AG10803 (cell line): ENCODE data around the gene CNKSR2.

Source experiments
- DNase-seq: peaks from one replicate; pipeline ENCODE4 v3.0.0; 2010; ENCODE audit warnings: low read depth
- H3K4me3 ChIP-seq: 2 replicates; pipeline ENCODE4 v1.5.1; 2011; ENCODE audit warnings: mild to moderate bottlenecking, low read length, control low read depth
- TF ChIP-seq, protein P1 (sequence below): conservative IDR thresholded peaks from 2 replicates; pipeline ENCODE4 v1.5.1; 2011; ENCODE audit warnings: mild to moderate bottlenecking, low read length, control low read depth, inconsistent platforms

CNKSR2 gene

DNA sequence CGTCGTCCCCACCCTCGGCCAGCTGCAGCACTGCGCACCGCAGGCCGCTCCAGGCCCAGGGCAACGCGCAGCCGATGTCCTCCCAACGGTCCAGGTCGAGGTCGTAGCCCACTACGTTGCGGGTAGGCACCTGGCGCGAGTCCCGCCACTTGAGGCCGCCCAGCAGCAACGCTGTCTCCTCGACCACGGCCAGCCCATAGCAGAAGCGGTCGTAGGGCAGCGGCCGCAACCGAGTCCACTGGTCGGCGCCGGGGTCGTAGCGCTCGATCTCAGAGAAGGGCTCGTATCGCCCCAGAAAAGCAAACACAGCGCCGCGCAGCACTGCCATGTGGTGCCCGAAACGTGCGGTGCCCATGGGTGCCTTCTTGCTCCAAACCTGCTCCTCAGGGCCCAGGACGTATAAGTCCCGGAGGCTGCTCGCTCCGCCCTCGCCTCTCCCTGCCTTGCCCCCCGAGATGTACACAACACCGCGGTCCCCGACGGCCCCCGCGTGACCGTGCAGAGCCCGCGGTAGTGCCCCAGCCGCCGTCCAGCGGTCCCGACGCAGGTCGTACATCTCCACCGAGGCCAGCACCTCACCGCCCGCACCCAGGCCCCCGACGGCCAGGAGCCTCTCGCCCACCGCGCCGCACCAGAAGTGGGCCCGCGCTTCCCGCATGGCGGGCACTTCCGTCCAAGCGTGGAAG lies 281.8 kb downstream of the CNKSR2 start:
- DNase-seq, result no peak
- TF ChIP-seq, protein P1, sequence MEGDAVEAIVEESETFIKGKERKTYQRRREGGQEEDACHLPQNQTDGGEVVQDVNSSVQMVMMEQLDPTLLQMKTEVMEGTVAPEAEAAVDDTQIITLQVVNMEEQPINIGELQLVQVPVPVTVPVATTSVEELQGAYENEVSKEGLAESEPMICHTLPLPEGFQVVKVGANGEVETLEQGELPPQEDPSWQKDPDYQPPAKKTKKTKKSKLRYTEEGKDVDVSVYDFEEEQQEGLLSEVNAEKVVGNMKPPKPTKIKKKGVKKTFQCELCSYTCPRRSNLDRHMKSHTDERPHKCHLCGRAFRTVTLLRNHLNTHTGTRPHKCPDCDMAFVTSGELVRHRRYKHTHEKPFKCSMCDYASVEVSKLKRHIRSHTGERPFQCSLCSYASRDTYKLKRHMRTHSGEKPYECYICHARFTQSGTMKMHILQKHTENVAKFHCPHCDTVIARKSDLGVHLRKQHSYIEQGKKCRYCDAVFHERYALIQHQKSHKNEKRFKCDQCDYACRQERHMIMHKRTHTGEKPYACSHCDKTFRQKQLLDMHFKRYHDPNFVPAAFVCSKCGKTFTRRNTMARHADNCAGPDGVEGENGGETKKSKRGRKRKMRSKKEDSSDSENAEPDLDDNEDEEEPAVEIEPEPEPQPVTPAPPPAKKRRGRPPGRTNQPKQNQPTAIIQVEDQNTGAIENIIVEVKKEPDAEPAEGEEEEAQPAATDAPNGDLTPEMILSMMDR, result no peak
- H3K4me3 ChIP-seq, result no peak overlapping the region

DNA sequence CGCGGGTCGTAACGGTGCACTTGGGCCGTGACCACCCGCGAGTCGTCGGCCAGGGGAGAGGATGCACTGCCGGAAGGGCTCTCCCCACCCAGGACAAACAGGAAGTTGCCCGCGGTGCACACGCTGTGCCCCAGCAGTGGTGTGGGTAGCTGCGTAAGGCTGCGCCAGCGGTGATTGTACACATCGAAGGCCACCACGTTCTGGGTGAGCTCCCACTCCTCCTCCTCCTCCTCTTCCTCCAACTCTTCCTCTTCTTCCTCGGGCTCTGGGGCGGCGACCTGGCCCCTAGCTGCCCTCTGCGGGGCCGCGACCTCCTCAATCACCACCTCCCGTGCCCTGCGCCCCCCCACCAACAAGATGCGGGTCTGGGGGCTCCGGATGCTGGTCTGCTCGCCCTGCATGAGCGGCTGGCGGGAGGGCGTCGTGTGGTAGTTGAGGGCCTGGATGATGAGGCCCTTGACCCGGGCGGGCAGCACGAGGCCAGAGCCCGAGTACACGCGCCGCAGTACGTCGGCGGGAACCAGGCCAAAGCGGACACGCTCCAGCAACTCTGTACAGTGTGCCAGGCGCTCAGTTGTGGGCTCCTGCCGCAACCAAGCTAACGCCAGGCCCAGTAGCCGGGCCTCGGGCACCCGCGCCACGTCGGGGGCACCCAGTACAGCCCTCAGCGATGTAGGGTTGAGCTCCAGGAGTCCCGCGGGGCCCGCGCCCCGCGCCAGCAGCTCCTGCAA lies 282.5 kb downstream of the CNKSR2 start:
- H3K4me3 ChIP-seq, result no peak overlapping the region
- TF ChIP-seq, protein P1, result no peak
- DNase-seq, result no peak

- TF ChIP-seq, protein P1, result no peak
- no peak for DNase-seq
- H3K4me3 ChIP-seq, result no peak overlapping the region
Measured at GRCh38 chrX:21657318-21658151, 283.3 kb downstream of the CNKSR2 start.

- peak within 1 kb of the TSS; percentile 17 for H3K4me3 ChIP-seq
- DNase-seq, result no peak
- TF ChIP-seq, protein P1, result no peak
Measured at GRCh38 chrX:21658152-21658737, 284.0 kb downstream of the CNKSR2 start, which contains the start of gene KLHL34. Gene KLHL34, minus strand, starts transcription at chrX:21658330. Its CDS starts 542 bp downstream, at chrX:21657788.

GRCh38 chrX:21658746-21659145 lies 284.5 kb downstream of the CNKSR2 start:
- no peak for DNase-seq
- TF ChIP-seq, protein P1, result no peak
- H3K4me3 ChIP-seq, result peak overlapping the region; percentile 17

DNA sequence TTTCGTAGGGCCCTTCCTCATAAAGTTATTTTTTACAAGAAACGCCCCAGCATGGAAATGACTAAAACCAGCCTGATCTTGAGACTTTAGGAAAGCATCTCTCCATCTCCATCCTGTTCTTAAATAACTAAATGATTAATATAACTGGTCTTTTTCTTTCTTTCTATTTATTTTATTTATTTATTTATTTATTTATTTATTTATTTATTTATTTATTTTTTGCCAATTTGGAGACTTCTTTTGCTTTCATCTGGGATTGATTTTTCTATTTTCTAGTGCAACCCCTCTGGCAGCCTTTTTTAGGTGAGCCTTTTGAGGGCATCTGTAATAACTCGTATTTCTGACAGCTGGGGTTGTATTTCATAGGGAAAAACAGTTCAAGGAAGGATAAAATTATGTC lies 285.1 kb downstream of the CNKSR2 start:
- H3K4me3 ChIP-seq, result no peak overlapping the region
- no peak for DNase-seq
- TF ChIP-seq, protein P1, result no peak
